Esophagus (tissue), 2 donors: ENCODE measurements around the gene RANBP17. TPM values are rescaled to one million over a fixed set of nuclear protein-coding genes. Genes with fewer than 3 reads are reported as not detected.

Source experiments
- H3K27ac ChIP-seq, 2 donors: one replicate each; pipeline ENCODE4 v1.5.1; 2013; ENCODE audit warnings: low read depth in 2 of 2, mild to moderate bottlenecking in 2 of 2, inconsistent platforms in 1 of 2, low read length in 1 of 2, moderate library complexity in 1 of 2
- H3K27me3 ChIP-seq, 2 donors: one replicate each; pipeline ENCODE4 v1.6.1; 2013; ENCODE audit warnings: low read length in 2 of 2, control low read depth in 1 of 2, mild to moderate bottlenecking in 1 of 2; ENCODE audit not compliant: insufficient read depth in 2 of 2, control insufficient read depth in 1 of 2
- H3K36me3 ChIP-seq, 2 donors: one replicate each; pipeline ENCODE4 v1.6.1; 2013; ENCODE audit warnings: low read length in 1 of 2; ENCODE audit not compliant: control insufficient read depth in 2 of 2, insufficient read depth in 2 of 2
- H3K4me1 ChIP-seq, 2 donors: one replicate each; pipeline ENCODE4 v1.6.1; 2013; ENCODE audit warnings: low read length in 1 of 2; ENCODE audit not compliant: control insufficient read depth in 2 of 2, insufficient read depth in 2 of 2
- H3K4me3 ChIP-seq, 2 donors: one replicate each; pipeline ENCODE4 v1.5.1; 2013; ENCODE audit warnings: low read length in 2 of 2, mild to moderate bottlenecking in 2 of 2, low read depth in 1 of 2, moderate library complexity in 1 of 2
- H3K9me3 ChIP-seq, 2 donors: one replicate each; pipeline ENCODE4 v1.6.1; 2013; ENCODE audit warnings: mild to moderate bottlenecking in 2 of 2, low read depth in 1 of 2, low read length in 1 of 2, moderate library complexity in 1 of 2; ENCODE audit not compliant: control insufficient read depth in 2 of 2, insufficient read depth in 1 of 2
- WGBS, 2 donors: extraction: QIAGEN DNeasy Blood & Tissue Kit; methylation state at CpG; one replicate each; pipeline ENCODE4 v1.1.7; 2013; 5-methylcytosine and 5-hydroxymethylcytosine counted together
- polyA plus RNA-seq, 2 donors: library from polyadenylated mRNA; stranded (reverse); fragments of 200-250 nt; gene quantifications; one replicate each; pipeline ENCODE4 v1.2.3, GENCODE V29; 2013
- donor health status: healthy with polysubstance abuse.
- donor health status: Bipolar disorder and iron deficiency.

RANBP17 gene
- polyA plus RNA-seq, 2 donors = 0.26 to 0.32 TPM

GRCh38 chr5:170843870-170844269 is 17.9 kb upstream of the RANBP17 start:
- Histone ChIP-seq H3K36me3 (no peaks in the 10 kb centered on the region), H3K4me1 (no peaks in the 10 kb centered on the region), H3K9me3 (no peaks in the 10 kb centered on the region), H3K27me3 (no peaks in the 10 kb centered on the region), H3K4me3 (no peak overlapping the region), H3K27ac (no peak overlapping the region)
- WGBS, 2 donors = 59% methylated on average over 2 of the region's 2 CpGs

GRCh38 chr5:170844651-170845050 is 17.2 kb upstream of the RANBP17 start:
- 74 to 82% methylated on average over 2 of the region's 2 CpGs for WGBS, 2 donors
- no peaks in the 10 kb centered on the region for H3K4me1 ChIP-seq

GRCh38 chr5:170846416-170846815 is 15.4 kb upstream of the RANBP17 start:
- H3K9me3 ChIP-seq = no peaks in the 10 kb centered on the region
- no peak overlapping the region for H3K4me3 ChIP-seq
- no peaks in the 10 kb centered on the region for H3K4me1 ChIP-seq
- H3K27ac ChIP-seq = no peak overlapping the region
- H3K27me3 ChIP-seq = no peaks in the 10 kb centered on the region
- no peaks in the 10 kb centered on the region for H3K36me3 ChIP-seq

More at GRCh38 chr5:170844651-170845050, 17.2 kb upstream of the RANBP17 start:
- Histone ChIP-seq H3K9me3 (no peaks in the 10 kb centered on the region), H3K36me3 (no peaks in the 10 kb centered on the region), H3K4me3 (no peak overlapping the region), H3K27me3 (no peaks in the 10 kb centered on the region), H3K27ac (no peak overlapping the region)

- Histone ChIP-seq H3K4me3 (no peak overlapping the region), H3K36me3 (no peaks in the 10 kb centered on the region), H3K27me3 (no peaks in the 10 kb centered on the region), H3K9me3 (no peaks in the 10 kb centered on the region), H3K4me1 (no peaks in the 10 kb centered on the region), H3K27ac (no peak overlapping the region)
Observed at GRCh38 chr5:170846846-170847245, 15.0 kb upstream of the RANBP17 start.

- H3K27me3 ChIP-seq = no peaks in the 10 kb centered on the region
- H3K36me3 ChIP-seq = no peaks in the 10 kb centered on the region
- no peaks in the 10 kb centered on the region for H3K4me1 ChIP-seq
- H3K4me3 ChIP-seq = no peak overlapping the region
- no peaks in the 10 kb centered on the region for H3K9me3 ChIP-seq
- H3K27ac ChIP-seq = no peak overlapping the region
- 59 to 69% methylated on average over 5 of the region's 5 CpGs for WGBS, 2 donors
Observed at GRCh38 chr5:170848033-170848432, 13.8 kb upstream of the RANBP17 start.

DNA sequence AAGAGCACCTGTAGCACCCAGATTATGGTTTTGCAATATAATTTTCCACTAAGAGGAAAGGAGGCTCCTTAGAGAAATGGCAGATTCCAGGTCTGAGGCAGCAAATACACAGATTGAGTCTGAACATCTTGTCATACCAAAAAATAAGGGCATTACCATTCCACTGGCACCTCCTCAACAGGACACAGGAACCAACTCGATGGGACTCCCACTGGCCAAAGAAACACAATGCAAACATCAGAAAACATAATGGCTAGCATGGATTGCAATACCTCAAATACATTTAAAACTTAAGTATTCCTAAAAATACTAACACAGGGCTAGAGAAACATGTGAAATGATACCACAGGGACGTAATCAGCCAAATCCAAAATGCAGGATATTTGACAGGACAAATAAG is 12.4 kb upstream of the RANBP17 start:
- Histone ChIP-seq H3K9me3 (no peaks in the 10 kb centered on the region), H3K4me1 (no peaks in the 10 kb centered on the region), H3K27ac (no peak overlapping the region), H3K36me3 (no peaks in the 10 kb centered on the region), H3K27me3 (no peaks in the 10 kb centered on the region), H3K4me3 (no peak overlapping the region)
- WGBS, 2 donors = 70 to 78% methylated on average over 2 of the region's 2 CpGs

- H3K4me3 ChIP-seq = no peak overlapping the region
- WGBS, 2 donors = 78 to 83% methylated on average over 6 of the region's 6 CpGs
- H3K9me3 ChIP-seq = no peaks in the 10 kb centered on the region
- H3K27me3 ChIP-seq = no peaks in the 10 kb centered on the region
- no peaks in the 10 kb centered on the region for H3K4me1 ChIP-seq
- no peaks in the 10 kb centered on the region for H3K36me3 ChIP-seq
- no peak overlapping the region for H3K27ac ChIP-seq
Observed at GRCh38 chr5:170854566-170854965, 7.3 kb upstream of the RANBP17 start.

GRCh38 chr5:170857066-170857465 is 4.8 kb upstream of the RANBP17 start:
- Histone ChIP-seq H3K27me3 (no peaks in the 10 kb centered on the region), H3K9me3 (peaks cover 0 to 2% of the 10 kb centered on the region in 2 donors), H3K36me3 (no peaks in the 10 kb centered on the region), H3K4me1 (no peaks in the 10 kb centered on the region), H3K4me3 (no peak overlapping the region), H3K27ac (no peak overlapping the region)
- WGBS, 2 donors = 83 to 84% methylated on average over 2 of the region's 2 CpGs

- Histone ChIP-seq H3K4me3 (no peak overlapping the region), H3K4me1 (no peaks in the 10 kb centered on the region), H3K27me3 (no peaks in the 10 kb centered on the region), H3K36me3 (no peaks in the 10 kb centered on the region), H3K27ac (no peak overlapping the region), H3K9me3 (peaks cover 0 to 2% of the 10 kb centered on the region in 2 donors)
Observed at GRCh38 chr5:170860415-170860814, 1.4 kb upstream of the RANBP17 start.

DNA sequence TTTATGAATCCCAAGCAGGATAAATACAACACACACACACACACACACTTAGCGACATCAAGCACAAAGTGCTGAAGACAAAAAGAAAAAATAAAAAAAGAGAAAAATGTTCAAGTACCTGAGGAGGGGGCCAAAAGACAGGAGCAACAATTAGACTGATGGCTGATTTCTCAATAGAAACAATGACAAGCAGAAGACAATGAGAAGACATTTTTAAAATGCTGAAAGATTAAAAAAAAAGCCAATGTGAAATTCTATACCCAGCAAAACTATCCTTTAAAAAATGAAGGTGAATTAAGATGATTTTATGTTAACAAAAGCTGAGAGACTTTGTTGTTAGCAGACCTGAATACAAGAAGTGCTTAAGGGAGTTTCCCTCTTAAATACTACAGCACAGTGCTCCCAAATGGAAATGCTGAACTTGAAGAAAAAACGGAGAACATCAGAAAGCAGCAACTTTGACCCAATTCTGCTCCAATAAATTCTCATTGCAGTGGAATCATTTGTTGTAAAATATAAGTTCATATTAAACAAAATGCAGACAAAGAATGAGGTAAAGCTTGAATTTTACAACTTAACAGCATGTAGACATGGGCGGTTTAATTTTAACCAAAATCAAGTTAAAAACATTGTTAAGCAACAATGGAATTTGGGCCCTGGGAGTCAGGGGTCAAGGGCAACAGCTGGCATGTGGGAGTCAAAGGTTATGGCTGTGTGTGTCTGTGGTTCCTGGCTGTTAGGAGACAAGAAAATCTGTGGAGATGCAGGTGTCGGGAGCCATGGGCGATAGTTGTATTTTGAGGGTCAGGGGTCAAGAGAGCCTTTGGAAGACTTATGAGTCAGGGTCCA is 776 bp upstream of the RANBP17 start:
- Histone ChIP-seq H3K4me3 (no peak overlapping the region), H3K36me3 (no peaks in the 10 kb centered on the region), H3K4me1 (no peaks in the 10 kb centered on the region), H3K27ac (no peak overlapping the region), H3K9me3 (peaks cover 0 to 2% of the 10 kb centered on the region in 2 donors), H3K27me3 (no peaks in the 10 kb centered on the region)
- WGBS, 2 donors = 90 to 93% methylated on average over 5 of the region's 5 CpGs
